ENCODE results near the gene AGPAT1. TPM values are rescaled to one million over a fixed set of nuclear protein-coding genes. Genes with fewer than 3 reads are reported as not detected.

AGPAT1 gene
- total and polyA plus RNA-seq, 10 of the 15 experiments (the other 5 are each of a cell fraction or from before 2014, with no cell fraction given) = 13.9 to 39.5 (median 24.7) TPM

- TF ChIP-seq REST (IDR thresholded peaks at IDR 0.05; ENCODE audit: low read depth, low read length) = no peak
- TF ChIP-seq BCL11A (IDR thresholded peaks at IDR 0.05; ENCODE audit: low read depth, low read length) = peak; percentile 51; the same call in 1 of the 2 replicates
- no peak for TF ChIP-seq RFX5 (IDR thresholded peaks at IDR 0.05; ENCODE audit: low read depth, low read length)
- TF ChIP-seq MEF2B (IDR thresholded peaks at IDR 0.05; ENCODE audit: partially characterized antibody, poor library complexity, severe bottlenecking) = no peak
- no peak for TF ChIP-seq KLF5 (IDR thresholded peaks at IDR 0.05; ENCODE audit: partially characterized antibody)
- TF ChIP-seq CREM (IDR thresholded peaks at IDR 0.05; ENCODE audit: low read depth) = peak; percentile 10; the same call in 1 of the 2 replicates
- 0 out of 2 replicates have a peak, but pooled peaks have one; percentile 50 for TF ChIP-seq NR2F1 (conservative IDR thresholded peaks at IDR 0.05)
- 0 out of 2 replicates have a peak, but pooled peaks have one; percentile 12 for TF ChIP-seq MAX (IDR thresholded peaks at IDR 0.05; ENCODE audit: low read depth, low read length)
- peak; percentile 91 for TF ChIP-seq MLLT1 (IDR thresholded peaks at IDR 0.05)
- 0 out of 6 replicates have a peak, but pooled peaks of 1 of the 3 experiments have one; percentile 2 for TF ChIP-seq CTCF (IDR thresholded peaks at IDR 0.05 in 2 of 3, conservative IDR thresholded peaks at IDR 0.05 in 1 of 3; ENCODE audit: control insufficient read depth in 2 of 3, extremely low read depth in 1 of 3, insufficient read depth in 1 of 3, low read depth in 3 of 3, low read length in 3 of 3)
- peak; percentile 46; the same call in 1 of the 2 replicates for TF ChIP-seq HCFC1 (IDR thresholded peaks at IDR 0.05; ENCODE audit: low read length)
- peak; percentile 83 for TF ChIP-seq GATAD2B (conservative IDR thresholded peaks at IDR 0.05; ENCODE audit: low read depth)
- 0 out of 2 replicates have a peak, but pooled peaks have one; percentile 30 for TF ChIP-seq NKRF (conservative IDR thresholded peaks at IDR 0.05)
- TF ChIP-seq ZBTB4 (CRISPR knock-in tag; IDR thresholded peaks at IDR 0.05) = no peak
These were observed 14.4 kb upstream of the AGPAT1 start, which contains the start of gene PBX2 (continued) for GRCh38 chr6:32190054-32190851.

Data from GM12878 (cell line).